Measurements from ENCODE around the gene IL2.
A peak's percentile ranks its signal among the peaks of the same experiment; 100 is the strongest.

IL2 gene

DNA sequence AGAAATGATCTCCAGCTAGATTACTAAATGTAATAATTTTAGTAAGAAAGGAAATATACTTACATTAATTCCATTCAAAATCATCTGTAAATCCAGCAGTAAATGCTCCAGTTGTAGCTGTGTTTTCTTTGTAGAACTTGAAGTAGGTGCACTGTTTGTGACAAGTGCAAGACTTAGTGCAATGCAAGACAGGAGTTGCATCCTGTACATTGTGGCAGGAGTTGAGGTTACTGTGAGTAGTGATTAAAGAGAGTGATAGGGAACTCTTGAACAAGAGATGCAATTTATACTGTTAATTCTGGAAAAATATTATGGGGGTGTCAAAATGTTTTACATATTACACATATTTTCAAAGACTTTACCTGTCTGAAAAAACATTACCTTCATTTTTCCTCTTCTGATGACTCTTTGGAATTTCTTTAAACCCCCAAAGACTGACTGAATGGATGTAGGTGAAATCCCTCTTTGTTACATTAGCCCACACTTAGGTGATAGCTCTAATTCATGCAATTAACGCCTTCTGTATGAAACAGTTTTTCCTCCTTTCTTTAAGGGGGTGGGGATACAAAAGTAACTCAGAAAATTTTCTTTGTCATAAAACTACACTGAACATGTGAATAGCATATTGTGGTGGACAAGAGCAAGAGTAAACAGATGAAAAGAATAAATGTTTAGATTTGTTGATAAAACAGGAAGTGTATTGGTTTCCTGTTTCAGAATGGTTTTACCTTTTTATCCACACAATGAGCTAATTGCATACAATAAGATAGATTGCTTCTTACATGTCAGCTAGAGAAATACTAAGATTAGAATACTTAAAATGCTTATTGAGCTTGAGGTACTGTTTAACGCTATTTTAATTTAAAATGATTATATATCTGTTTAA lies at the start of gene IL2:
Gene IL2, minus strand, starts transcription at position 495 of the 886 bp plus-strand sequence. Its CDS starts 285 bp downstream, at position 210.
- no peak for DNase-seq

DNA sequence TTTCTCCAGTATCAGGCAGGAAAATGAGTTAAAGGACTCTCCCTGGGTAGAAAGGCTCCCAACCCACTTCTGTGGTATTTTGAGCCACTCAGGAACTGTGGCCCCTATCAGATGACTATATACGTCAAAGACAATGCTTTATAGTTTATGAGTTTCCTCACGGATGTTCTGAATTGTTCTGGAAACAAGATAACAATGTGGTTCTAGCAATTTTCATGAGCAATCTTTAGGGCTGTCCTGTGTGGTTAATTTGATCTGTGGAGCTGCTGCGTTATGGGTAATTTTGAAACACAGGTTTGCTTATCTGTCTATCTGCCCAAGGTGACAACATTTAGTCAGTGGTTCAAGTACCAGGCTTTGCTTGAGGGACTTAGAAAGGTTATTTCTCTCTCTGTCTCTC lies 46.7 kb upstream of the IL2 start:
- DNase-seq: no peak

DNA sequence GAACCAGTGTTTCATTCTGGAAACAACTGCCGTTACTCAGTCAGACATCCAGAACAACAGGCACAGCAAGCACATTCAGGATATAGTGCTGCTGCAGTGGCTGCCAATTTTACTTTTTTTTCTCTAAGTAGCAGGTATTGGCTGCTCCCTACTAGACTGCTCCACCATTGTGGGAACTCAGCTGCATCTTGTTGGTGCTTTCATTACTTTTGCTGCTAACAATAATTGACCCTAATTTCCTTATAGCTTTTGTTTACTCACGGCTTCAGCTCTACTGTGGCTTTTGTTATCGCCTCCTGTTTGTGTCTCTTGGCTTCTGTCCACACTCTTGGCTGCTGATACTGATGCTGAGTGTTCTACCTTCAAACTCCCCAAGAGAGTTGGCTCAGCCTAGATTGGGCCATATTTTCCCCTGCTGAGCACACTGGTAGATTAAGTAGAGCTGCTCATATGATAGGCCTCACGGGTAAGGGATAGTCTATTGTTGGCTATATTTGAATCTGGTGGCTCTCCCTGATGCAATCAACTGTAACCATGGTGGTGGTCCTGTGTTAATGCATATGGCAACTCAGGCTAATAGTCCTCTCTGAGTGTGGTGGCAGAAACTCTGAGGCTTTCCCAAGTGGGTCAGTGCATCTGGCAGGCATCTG lies 44.5 kb upstream of the IL2 start:
- peak; percentile 79 for DNase-seq

DNA sequence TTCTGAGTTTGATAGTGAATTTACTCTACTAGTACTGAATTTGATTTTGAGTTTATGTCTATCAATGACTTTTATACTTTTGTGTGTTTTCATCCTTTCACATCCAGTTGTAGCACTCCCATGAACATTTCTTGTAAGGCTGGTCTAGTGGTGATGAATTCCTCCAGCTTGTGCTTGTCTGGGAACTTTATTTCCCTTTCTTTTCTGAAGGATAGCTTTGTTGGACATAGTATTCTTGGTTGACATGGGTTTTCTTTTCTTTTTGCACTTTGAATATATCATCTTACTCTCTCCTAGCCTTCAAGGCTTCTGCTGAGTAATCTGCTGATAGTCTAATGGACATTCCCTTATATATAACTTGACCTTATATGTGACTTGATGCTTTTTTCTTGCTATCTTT lies 32.5 kb upstream of the IL2 start:
- DNase-seq: no peak

DNA sequence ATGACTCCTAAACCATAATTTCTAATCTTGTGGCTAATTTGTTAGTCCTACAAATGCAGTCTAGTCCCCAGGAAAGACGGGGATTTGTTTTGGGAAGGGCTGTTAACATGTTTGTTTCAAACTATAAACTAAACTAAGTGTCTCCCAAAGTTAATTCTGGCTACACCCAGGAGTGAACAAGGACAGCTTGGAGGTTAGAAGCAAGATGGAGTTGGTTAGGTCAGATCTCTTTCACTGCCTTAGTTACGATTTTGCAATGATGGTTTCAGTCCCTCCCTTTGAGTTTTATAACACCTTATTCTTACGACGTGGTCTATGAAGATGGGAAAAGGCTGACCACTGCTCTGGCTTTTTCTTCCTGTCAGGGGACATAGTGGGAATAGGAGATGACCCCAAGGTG lies 27.0 kb upstream of the IL2 start:
- DNase-seq: no peak

DNA sequence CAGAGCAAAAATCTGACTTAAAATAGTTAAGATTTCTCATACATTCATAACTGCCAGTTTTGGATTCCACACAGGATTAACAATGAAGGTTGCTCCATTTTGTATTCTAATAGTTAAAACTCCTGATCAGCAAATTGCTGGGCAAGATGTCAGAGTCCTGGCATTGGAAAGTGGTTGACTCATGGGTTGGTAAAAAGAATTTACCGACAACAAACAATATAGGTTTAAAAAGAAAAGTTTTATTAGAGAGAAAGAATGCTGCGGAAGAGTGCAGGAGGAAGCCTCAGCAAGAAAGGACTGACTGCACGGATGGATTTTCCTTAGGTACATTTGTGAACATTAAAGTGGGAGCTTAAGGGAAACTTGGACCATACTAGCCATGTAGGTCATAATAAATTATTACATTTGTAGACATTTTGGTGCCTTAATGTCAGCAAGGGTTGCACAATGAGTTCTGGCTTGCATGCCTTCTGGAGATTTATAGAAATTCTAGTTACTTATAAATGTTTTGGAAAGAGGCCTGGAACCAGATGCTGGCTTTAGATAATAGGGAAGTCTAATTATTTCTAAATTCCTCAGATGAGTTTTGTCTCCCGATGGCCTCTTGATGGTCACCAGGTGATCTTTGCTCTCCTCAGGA lies 25.4 kb upstream of the IL2 start:
- no peak for DNase-seq

DNA sequence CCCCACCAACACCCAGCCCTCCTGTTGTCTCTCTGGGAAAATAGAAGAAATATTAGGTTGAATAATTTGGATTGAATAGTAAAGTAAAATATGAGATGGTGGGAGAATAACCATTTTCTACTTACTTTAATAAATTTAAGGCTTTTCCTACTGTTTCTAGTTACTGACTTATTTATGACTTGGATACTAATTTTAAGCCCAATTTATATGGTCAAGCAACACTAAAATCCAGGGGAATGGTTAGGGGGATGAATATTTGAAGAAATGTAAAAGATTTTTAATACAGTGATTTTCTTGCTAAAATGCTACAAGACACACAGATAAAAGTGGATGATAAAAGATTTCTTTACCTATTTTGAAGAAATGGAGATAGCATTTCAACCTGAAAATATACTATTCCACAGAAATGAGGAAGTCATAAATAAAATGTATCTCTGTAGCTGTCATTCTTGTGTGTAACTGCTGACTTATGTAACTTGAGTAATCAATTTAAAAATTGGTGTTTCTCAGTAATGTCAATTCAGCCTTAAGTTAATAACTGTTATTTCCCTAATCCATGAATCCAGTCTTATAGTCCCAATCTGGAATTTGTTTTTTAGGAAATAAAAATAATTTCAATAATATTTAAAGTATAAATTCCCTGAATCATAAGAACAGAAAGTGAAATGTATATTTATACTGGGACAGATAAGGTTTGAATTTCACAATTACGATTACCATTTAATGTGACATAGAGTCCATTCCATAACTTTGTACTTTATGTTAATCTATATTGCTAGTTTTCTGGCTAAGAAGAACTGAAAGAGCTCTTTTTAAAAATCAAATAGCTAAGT lies 24.3 kb upstream of the IL2 start:
- DNase-seq: no peak

DNA sequence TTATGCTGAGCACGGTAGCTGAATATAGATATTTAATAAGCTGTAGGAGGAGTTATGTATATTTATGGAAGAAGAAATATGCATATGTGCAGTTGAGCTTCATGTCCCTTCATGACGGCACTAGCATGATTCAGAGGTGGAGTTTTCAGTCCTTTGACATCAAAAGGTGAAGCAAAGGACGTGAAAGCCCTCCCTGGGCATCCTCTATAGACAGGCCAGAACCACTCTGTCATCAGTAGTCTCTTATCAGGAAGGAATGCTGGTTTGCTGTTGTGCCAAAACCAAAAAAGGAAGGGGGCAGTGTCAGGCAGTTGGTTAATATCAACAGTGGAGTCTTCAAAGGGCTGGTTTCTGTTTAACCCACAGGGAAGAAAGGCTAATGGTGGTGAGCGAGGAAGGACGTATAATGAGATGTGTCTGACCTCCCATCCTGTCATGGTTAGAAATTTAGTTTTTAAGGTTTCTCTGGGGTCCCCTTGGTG lies 23.5 kb upstream of the IL2 start:
- DNase-seq: no peak

DNA sequence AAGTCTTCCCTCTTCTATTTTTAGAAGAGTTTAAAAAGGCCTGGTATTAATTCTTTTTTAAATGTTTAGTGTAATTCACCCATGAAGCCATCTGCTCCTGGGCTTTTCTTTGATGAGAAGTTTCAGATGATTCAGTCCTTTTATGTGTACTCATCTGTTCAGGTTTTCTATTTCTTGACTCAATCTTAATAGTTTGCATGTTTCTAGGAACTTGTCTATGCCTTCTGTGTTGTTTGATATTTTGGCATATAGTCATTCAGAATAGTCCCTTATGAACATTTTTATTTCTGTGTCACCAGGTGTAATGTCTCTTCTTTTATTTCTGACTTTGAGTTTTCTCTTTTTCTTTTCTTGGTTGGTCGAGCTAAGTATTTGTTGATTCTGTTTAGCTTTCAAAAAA lies 20.2 kb upstream of the IL2 start:
- DNase-seq: no peak

DNA sequence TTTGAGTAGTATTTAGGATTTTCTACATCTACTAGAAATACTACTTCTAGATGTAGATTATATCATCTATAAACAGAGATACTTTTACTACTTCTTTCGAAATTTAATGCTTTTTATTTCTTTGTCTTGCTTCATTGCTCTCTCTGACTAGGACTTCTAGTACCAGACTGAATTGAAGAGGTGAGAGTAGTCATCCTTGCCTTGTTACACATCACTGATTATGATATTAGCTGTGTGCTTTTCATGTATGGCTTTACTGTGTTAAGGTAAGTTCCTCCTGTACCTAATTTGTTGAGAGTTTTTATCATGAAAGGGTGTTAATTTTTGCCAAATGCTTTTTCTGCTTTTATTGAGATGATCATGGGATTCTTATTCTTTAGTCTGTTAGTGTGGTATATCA lies 19.6 kb upstream of the IL2 start:
- DNase-seq: no peak

DNA sequence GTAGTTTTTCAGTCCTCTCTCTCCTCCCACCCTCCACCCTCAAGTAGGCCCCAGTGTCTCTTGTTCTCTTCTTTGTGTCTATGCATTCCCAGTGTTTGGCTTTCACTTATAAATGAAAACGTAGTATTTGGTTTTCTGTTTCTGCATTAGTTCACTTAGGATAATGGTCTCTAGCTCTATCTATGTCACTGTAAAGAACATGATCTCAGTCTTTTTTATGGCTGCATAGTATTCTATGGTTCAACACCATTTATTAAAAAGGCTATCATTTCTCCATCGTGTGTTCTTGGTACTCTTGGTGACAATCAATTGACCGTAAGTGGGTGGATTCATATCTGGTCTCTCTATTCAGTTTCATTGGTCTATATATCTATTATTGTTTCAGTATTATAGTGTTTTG lies 18.7 kb upstream of the IL2 start:
- DNase-seq: no peak

DNA sequence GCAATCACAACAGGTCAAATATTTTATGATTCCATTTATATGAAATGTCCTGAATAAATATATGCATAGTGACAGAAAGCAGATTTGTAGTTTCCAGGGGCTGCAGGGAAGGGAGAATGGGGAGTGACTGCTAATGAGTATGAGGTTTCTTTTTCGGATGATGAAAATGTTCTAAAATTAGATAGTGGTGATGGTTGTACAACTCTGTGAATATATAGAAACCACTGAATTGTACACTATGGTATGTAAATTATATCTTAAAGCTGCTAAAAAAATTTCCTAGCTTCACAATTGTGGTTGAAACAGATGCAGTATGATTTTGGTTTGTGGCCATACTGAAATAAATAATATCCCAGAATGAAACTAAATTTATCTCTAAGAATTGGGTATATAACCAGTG lies 12.9 kb upstream of the IL2 start:
- DNase-seq: no peak

DNA sequence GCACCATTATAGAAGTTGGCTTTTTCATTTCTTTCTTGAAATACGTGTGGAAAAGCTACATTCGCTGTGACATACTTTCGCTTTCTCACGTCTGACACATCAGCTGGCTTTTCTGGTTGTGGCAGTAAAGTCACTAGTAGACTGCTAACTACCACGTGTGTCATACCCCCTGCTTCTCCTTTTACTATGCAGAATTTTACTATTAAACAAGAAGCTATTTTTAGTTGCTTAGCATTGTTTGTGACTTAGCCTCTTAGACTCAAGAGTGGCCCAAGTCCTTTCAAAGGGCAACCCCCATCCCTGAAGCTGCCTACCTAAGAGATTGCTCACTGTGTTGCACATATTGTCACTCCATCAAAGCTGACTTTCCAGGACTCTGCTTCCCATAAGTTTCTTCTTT lies 2.1 kb upstream of the IL2 start:
- DNase-seq: no peak

DNA sequence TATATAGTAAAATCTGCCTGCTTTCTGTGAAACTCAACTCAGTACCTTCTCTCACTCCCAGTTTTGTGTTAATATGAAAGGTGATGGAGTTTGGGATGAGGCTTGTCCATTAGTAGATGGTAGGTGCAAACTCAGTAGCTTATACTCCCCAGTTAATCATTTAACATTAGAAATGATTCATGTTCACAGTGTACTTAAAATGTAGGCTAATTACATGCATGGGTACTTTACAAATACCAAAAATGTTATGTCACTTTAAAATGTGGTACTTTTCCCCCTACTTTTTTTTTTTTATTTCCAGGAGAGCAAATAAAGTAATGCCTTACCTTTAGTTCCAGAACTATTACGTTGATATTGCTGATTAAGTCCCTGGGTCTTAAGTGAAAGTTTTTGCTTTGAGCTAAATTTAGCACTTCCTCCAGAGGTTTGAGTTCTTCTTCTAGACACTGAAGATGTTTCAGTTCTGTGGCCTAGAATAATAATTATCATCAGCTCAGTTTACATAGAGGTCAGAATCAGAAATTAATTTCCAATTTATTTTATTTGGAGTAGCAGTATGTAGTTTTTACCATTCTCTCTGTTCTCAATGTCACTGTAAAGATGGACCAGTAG lies 3.0 kb downstream of the IL2 start:
- DNase-seq: no peak

DNA sequence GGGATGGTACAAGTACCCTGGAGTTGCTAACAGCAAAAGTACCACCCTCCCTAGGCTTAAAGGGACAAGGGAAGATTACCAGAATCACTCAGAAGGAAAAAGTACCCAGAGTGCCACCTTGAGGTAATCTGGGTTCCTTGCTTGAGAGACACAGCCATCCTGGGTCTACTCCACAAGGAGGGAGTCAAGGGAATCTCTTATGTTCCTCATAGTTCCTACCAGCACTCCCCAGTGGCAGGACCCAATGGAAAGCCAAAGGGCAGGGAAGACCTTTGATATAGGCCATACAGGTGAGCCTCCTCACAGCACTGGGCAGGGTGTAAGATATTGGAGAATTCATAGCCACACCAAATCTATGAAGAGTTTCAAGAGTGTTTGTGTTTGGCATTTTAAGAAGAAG lies 5.7 kb downstream of the IL2 start:
- no peak for DNase-seq

DNA sequence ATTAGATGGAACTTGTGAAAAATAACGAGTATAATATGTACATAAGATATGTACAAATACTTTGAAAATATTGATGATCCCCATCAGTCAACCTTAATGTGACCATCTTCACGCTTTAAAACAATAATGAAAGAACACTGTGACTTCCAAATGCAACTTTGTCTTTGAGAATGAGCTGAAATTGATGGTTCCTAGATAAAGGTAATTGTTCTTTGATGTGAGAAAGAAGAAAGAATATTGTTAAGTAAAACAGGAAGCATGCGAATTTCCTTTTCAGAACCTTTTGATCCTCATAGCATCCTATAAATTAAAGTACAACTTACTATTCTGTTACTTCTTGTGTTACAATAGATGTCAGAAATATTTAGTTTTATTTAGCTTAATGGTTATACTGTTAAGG lies 22.2 kb downstream of the IL2 start:
- DNase-seq: no peak

DNA sequence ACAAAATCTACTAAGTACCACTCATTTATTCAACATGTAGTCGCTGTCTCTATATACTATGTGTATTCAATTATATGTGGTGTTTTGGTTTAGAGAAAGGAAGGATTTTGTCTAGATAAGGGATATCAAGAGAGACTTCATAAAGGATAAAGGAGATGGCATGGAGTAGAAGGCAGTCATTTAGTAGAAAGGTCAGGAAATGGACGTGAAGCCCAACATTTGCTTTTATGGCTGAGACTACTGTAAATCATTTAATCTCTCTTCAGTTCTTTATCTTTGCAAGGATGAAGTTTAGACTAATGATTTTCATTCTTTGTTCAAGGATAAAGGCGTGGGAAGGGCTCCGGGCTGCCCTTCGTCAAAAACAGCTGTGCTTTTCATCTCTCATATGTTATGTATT lies 25.2 kb downstream of the IL2 start:
- no peak for DNase-seq

DNA sequence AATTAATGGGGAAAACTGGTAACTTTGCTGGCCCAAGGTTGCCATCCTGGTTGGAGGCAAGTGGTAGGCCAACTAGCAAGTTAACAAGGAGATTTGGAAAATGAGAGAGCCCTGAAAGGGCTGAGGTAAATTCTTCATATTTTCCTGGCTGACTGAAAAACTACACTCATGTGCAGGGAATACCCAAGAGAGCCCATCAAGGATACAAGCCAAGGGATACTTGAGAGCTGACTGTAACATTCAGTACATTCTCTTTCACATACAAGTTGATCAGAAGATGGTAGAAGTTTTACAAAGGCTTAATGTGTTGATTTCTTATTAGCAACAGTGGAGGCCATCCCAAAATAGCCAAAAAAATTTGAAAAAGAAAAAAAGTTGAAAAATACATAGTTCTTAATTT lies 33.3 kb downstream of the IL2 start:
- no peak for DNase-seq

DNA sequence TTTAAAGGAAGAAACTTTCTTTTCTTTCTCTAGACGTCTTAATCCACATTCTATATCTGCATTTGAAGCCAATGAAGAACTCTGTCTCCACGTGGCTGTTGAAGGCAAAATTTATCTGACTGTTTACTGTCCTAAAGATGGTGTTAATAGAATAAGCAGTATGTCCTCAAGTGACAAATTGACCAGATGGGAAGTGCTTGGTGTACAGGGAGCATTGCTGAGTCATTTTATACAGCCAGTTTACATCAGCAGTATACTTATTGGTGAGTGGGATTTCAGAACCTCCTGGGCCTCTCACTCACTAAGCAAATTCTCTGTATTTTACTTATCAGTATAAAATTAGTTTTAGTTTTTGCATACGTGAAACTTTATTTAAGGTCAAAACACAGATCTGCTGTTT lies 44.0 kb downstream of the IL2 start:
- DNase-seq: no peak

DNA sequence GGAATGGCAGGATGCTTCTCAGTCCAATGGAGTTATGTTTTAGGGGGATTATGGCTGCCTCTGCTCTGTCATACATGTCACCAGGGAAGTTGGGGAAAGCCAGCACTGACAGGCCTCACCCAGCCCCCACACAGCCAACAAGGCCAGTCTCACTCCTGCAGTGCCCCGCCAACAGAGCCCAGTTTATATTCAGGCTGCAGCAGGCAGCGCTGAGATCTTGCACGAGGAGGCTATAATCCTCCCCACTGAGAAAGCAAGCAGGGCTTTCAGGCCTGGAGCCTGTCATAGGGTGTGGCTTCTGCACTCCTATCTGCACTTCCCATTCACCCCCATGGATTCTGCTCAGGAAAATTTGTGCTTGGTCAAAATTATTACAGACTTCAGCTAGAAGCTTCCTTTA lies 52.7 kb downstream of the IL2 start:
- no peak for DNase-seq

Measured in NCI-H1105 (cell line).